Endothelial cell (in vitro differentiated cells): ENCODE measurements around the gene LAMA4. TPM values are rescaled to one million over a fixed set of nuclear protein-coding genes. Genes with fewer than 3 reads are reported as not detected.
A peak's percentile ranks its signal among the peaks of the same experiment; 100 is the strongest.

ENCODE experiments used
- DNase-seq: peaks from one replicate; pipeline ENCODE4 v3.0.0; 2021; ENCODE audit warnings: low spot score
- H3K27ac Mint-ChIP-seq: one replicate; pipeline ENCODE4 v1.8.0; 2021; ENCODE audit warnings: mixed read lengths, inconsistent platforms; ENCODE audit not compliant: unreplicated experiment
- H3K27me3 Mint-ChIP-seq: one replicate; pipeline ENCODE4 v1.8.0; 2021; ENCODE audit warnings: mild to moderate bottlenecking, moderate library complexity, mixed read lengths, inconsistent platforms; ENCODE audit not compliant: unreplicated experiment
- H3K36me3 Mint-ChIP-seq: one replicate; pipeline ENCODE4 v1.8.0; 2021; ENCODE audit warnings: mild to moderate bottlenecking, low read depth, mixed read lengths, inconsistent platforms; ENCODE audit not compliant: unreplicated experiment
- H3K4me1 Mint-ChIP-seq: one replicate; pipeline ENCODE4 v1.8.0; 2021; ENCODE audit warnings: mild to moderate bottlenecking, mixed read lengths, inconsistent platforms; ENCODE audit not compliant: unreplicated experiment
- H3K4me3 Mint-ChIP-seq: one replicate; pipeline ENCODE4 v1.8.0; 2021; ENCODE audit warnings: mild to moderate bottlenecking, mixed read lengths, inconsistent platforms; ENCODE audit not compliant: unreplicated experiment
- H3K9me3 Mint-ChIP-seq: one replicate; pipeline ENCODE4 v1.8.0; 2021; ENCODE audit warnings: mixed read lengths, inconsistent platforms; ENCODE audit not compliant: unreplicated experiment
- CTCF ChIP-seq: fragments of 200-600 bp; sonication (generic); IDR thresholded peaks from one replicate; pipeline ENCODE4 v1.5.0; 2021; ENCODE audit warnings: antibody characterized with exemption; ENCODE audit not compliant: unreplicated experiment
- total RNA-seq: library from RNA; stranded (reverse); fragmentation: NEBNext Ultra II Directional; extraction: Animal tissue kit (Norgen Biotek cat#: 25700); gene quantifications from one replicate; pipeline ENCODE4 v1.2.1, GENCODE V29; 2021; ENCODE audit not compliant: unreplicated experiment

The LAMA4 gene
- total RNA-seq, 1 donor from 2014 or later = 23.9 TPM

- DNase-seq = no peak
- H3K4me1 Mint-ChIP-seq = peaks cover 15% of the 10 kb centered on the region
- H3K27ac Mint-ChIP-seq = no peak overlapping the region
- no peaks in the 10 kb centered on the region for H3K36me3 Mint-ChIP-seq
- H3K27me3 Mint-ChIP-seq = no peaks in the 10 kb centered on the region
- no peaks in the 10 kb centered on the region for H3K9me3 Mint-ChIP-seq
- no peak overlapping the region for H3K4me3 Mint-ChIP-seq
- TF ChIP-seq CTCF = no peak
These were observed 32.1 kb downstream of the LAMA4 start for GRCh38 chr6:112221981-112222852.

GRCh38 chr6:112221561-112221960 is 32.8 kb downstream of the LAMA4 start:
- no peak overlapping the region for H3K4me3 Mint-ChIP-seq
- no peak for DNase-seq

GRCh38 chr6:112218563-112218962 is 35.8 kb downstream of the LAMA4 start:
- no peaks in the 10 kb centered on the region for H3K36me3 Mint-ChIP-seq
- no peaks in the 10 kb centered on the region for H3K27me3 Mint-ChIP-seq
- peaks cover 45% of the 10 kb centered on the region for H3K4me1 Mint-ChIP-seq
- H3K27ac Mint-ChIP-seq = no peak overlapping the region
- no peaks in the 10 kb centered on the region for H3K9me3 Mint-ChIP-seq
- no peak for DNase-seq
- no peak for TF ChIP-seq CTCF
- H3K4me3 Mint-ChIP-seq = no peak overlapping the region

More at GRCh38 chr6:112221561-112221960, 32.8 kb downstream of the LAMA4 start:
- Mint-ChIP-seq H3K9me3 (no peaks in the 10 kb centered on the region), H3K27ac (no peak overlapping the region), H3K36me3 (no peaks in the 10 kb centered on the region), H3K27me3 (no peaks in the 10 kb centered on the region), H3K4me1 (peaks cover 22% of the 10 kb centered on the region)
- no peak for TF ChIP-seq CTCF

- DNase-seq = no peak
These were observed 37.5 kb downstream of the LAMA4 start for GRCh38 chr6:112216662-112217551.

More at GRCh38 chr6:112216662-112217551, 37.5 kb downstream of the LAMA4 start:
- H3K27ac Mint-ChIP-seq = peak overlapping the region; percentile 80
- no peaks in the 10 kb centered on the region for H3K36me3 Mint-ChIP-seq
- TF ChIP-seq CTCF = no peak
- no peaks in the 10 kb centered on the region for H3K27me3 Mint-ChIP-seq
- H3K9me3 Mint-ChIP-seq = no peaks in the 10 kb centered on the region
- H3K4me3 Mint-ChIP-seq = no peak overlapping the region
- H3K4me1 Mint-ChIP-seq = peaks cover 53% of the 10 kb centered on the region
